Erythroblast (primary cell): Measurements from ENCODE around the gene APOC1.

ENCODE experiments used
- GATA1 ChIP-seq: IDR thresholded peaks from 2 replicates; pipeline ENCODE4 v1.6.1; 2011; ENCODE audit warnings: low read depth, mild to moderate bottlenecking, control low read depth, low read length, moderate library complexity
- POLR2A ChIP-seq: IDR thresholded peaks from 2 replicates; pipeline ENCODE4 v1.6.1; 2011; ENCODE audit warnings: mild to moderate bottlenecking, low read length

- no peak for TF ChIP-seq POLR2A
- no peak for TF ChIP-seq GATA1
Measured at GRCh38 chr19:44865196-44865767, 49.1 kb upstream of the APOC1 start.
